GM12872 (cell line): ENCODE measurements around the gene PTGS1.

Experiments
- TF ChIP-seq, protein P1 (sequence below): IDR thresholded peaks from 3 replicates; pipeline ENCODE4 v1.5.1; 2011; ENCODE audit warnings: low read depth, mild to moderate bottlenecking, low read length, moderate library complexity; ENCODE audit not compliant: insufficient read depth

PTGS1 gene

DNA sequence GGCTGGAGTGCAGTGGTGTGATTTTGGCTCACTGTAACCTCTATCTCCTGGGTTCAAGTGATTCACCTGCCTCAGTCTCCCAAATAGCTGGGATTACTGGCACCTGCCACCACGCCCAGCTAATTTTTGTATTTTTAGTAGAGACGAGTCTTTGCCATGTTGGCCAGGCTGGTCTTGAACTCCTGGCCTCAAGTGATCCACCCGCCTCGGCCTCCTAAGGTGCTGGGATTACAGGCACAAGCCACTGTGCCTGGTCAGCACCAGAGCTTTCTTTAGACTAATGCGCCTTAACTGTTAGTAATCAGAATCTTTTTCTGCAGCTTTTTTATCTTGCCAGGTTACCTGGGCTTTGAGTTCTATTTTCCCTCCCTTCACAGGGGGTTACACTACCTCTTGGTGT lies 18.4 kb downstream of the PTGS1 start:
- TF ChIP-seq, protein P1, sequence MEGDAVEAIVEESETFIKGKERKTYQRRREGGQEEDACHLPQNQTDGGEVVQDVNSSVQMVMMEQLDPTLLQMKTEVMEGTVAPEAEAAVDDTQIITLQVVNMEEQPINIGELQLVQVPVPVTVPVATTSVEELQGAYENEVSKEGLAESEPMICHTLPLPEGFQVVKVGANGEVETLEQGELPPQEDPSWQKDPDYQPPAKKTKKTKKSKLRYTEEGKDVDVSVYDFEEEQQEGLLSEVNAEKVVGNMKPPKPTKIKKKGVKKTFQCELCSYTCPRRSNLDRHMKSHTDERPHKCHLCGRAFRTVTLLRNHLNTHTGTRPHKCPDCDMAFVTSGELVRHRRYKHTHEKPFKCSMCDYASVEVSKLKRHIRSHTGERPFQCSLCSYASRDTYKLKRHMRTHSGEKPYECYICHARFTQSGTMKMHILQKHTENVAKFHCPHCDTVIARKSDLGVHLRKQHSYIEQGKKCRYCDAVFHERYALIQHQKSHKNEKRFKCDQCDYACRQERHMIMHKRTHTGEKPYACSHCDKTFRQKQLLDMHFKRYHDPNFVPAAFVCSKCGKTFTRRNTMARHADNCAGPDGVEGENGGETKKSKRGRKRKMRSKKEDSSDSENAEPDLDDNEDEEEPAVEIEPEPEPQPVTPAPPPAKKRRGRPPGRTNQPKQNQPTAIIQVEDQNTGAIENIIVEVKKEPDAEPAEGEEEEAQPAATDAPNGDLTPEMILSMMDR = no peak

DNA sequence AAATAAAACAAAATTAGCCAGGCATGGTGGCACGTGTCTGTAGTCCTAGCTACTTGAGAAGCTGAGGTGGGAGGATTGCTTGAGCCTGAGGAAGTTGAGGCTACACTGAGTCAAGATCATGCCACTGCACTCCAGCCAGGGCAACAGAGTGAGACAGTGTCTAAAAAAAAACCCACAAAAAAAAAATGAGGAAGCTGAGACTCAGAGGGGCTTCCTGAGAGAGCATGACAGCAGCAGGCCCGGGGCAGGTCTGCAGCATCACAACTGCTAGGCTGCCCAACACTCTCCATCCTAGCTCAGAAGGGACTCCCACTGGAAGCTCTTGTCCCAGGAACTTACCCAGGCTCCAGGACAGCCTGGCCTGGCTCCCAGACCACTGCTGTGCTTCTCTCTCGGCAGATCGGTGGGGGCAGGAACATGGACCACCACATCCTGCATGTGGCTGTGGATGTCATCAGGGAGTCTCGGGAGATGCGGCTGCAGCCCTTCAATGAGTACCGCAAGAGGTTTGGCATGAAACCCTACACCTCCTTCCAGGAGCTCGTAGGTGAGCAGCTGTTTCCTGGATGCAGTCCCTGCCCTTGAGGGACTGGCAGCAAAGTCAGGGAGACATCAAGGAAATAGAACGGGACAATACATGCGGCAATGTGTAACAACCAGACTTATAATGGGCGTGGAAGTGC lies 19.1 kb downstream of the PTGS1 start:
- TF ChIP-seq, protein P1 = no peak

DNA sequence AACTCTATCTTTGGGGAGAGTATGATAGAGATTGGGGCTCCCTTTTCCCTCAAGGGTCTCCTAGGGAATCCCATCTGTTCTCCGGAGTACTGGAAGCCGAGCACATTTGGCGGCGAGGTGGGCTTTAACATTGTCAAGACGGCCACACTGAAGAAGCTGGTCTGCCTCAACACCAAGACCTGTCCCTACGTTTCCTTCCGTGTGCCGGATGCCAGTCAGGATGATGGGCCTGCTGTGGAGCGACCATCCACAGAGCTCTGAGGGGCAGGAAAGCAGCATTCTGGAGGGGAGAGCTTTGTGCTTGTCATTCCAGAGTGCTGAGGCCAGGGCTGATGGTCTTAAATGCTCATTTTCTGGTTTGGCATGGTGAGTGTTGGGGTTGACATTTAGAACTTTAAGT lies 21.5 kb downstream of the PTGS1 start:
- TF ChIP-seq, protein P1 = no peak

DNA sequence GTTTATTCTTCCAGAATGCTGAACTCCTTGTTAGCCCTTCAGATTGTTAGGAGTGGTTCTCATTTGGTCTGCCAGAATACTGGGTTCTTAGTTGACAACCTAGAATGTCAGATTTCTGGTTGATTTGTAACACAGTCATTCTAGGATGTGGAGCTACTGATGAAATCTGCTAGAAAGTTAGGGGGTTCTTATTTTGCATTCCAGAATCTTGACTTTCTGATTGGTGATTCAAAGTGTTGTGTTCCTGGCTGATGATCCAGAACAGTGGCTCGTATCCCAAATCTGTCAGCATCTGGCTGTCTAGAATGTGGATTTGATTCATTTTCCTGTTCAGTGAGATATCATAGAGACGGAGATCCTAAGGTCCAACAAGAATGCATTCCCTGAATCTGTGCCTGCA lies 21.9 kb downstream of the PTGS1 start:
- TF ChIP-seq, protein P1 = no peak

DNA sequence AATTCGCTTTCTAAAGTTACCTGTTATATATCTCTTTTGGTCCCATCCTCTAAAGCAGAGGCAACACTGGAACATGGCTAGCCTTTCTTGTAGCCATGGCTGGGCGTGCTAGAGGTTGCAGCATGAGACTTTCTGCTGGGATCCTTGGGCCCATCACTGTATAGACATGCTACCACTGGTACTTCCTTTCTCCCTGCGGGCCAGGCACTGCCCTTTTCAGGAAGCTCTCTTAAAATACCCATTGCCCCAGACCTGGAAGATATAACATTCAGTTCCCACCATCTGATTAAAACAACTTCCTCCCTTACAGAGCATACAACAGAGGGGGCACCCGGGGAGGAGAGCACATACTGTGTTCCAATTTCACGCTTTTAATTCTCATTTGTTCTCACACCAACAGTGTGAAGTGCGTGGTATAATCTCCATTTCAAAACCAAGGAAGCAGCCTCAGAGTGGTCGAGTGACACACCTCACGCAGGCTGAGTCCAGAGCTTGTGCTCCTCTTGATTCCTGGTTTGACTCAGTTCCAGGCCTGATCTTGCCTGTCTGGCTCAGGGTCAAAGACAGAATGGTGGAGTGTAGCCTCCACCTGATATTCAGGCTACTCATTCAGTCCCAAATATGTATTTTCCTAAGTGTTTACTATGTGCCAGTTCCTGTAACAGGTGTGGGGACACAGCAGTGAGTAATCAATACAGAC lies 22.6 kb downstream of the PTGS1 start:
- TF ChIP-seq, protein P1 = no peak

DNA sequence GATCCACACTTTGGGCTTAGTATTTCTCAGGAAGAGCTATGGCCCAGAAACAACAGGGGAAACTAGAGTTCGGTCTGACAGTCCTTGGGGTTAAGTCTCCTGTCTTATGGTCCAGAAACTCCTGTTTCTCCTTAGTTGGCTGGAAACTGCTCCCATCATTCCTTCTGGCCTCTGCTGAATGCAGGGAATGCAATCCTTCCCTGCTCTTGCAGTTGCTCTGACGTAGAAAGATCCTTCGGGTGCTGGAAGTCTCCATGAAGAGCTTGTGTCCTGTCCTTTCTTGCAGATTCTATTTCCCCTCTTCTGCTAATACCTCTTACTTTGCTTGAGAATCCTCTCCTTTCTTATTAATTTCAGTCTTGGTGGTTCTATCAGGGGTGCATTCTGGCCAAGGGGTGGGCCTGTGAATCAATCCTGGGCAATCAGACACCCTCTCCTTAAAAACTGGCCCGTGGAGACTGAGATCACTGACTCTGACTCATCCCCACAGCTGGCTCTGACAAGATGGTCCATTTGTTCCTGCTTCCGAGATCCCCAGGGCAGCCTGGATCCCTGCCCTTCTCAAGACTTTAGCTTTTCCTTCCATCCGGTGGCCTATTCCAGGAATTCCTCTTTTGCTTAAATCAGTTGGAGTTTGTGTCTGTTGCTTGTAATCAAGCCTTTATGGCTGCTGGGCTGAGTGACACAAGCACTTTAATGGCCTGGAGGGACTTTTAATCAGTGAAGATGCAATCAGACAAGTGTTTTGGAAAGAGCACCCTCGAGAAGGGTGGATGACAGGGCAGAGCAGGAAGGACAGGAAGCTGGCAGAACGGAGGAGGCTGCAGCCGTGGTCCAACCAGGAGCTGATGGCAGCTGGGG lies 23.7 kb downstream of the PTGS1 start:
- TF ChIP-seq, protein P1 = no peak

DNA sequence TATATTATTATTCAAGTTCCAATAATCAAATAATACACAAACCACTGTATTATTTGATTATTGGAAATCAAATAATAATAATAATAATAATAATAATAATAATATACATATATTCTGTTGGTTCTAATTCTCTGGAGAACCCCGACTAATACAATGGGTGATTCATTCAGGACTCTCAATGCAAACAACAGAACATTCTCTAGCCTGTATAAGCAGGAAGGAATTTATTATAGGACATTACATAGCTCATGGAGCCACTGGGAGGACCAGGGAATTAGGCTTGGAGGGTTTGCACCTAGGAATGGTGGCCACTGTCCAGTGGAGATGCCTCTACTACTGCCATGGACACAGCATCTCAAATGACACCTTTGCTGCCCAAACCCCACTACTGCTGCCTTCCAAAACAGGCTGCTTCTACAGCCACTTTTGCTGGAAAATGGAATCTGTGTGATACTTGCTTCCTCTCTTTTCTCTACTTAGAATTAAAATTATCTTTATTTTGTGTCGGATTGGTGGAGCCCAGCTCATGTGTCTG lies 25.9 kb downstream of the PTGS1 start:
- TF ChIP-seq, protein P1 = no peak
